SK-N-DZ (cell line): ENCODE data around the gene C16orf87.

Experiments used
- DNase-seq: peaks from one replicate; pipeline ENCODE4 v3.0.0-alpha.2; 2015; ENCODE audit warnings: low spot score
- small RNA-seq, 2 experiments: library from RNA; depleted of rRNA; stranded (forward); fragments of <200 nt; gene quantifications; one replicate each; pipeline ENCODE3, GENCODE V24; 2014

Gene C16orf87

GRCh38 chr16:46757339-46758050, 73.5 kb downstream of the C16orf87 start:
- DNase-seq: peak; percentile 86

GRCh38 chr16:46756772-46757171, 74.2 kb downstream of the C16orf87 start:
- DNase-seq: no peak

GRCh38 chr16:46753015-46753414, 78.0 kb downstream of the C16orf87 start:
- no peak for DNase-seq

DNA sequence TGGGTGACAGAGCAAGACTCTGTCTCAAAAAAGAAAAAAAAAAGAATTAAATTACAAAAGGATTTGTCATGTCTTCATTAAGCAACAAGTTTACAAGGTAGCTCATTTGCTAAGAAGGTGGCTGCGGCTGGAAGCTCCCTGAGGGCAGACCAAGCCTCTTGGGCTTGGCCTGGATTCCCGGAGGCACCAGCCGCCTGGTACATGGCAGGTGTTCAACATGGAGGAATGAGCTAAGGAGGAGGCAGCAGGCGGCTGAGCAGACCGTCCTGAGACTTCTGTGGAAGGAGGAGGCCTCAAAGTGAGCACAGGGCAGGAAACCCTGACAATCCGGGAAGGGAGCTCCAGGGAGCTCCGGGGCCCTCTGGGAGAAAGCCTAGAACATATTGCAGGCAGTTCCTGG, 79.6 kb downstream of the C16orf87 start:
- DNase-seq: no peak

DNA sequence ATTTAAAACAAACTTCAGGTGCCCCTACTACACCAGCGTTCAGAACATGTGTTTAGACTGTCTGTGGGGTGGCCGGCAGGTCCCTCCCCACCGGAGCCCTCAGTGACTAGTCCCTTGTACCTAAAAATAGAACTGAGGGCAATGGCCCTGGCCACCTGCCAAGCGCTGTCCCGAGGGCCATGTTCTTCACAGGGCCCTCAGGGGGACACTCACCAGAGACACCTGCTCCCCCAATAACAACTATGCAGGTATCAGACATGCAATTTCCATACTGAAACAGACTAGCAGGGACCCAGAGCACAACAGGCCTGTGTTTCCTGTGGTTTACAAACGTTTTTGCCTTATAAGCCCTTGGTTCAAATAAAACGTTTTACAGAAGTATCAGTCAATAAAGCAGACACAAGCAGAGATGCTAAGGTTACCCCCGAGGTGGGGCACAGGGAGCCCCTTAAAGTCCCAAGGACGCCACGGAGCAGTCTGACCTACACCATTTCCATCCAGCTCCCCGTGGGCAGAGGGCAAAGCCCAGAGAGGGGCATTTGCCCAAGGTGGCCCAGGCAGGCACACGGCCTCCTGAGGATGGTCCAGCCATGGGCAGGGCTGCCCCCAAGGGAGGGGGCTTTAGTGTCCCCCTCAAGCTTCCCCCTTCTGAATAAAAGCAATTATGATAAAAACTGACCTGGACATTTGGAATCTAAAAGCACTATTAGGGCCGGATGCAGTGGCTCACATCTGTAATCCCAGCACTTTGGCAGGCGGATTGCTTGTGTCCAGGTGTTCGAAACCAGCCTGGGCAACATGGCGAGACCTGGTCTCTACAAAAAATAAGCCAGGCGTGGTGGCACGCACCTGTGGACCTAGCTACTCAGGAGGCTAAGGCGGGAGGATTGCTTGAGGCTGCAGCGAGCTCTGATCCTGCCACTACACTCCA, 81.9 kb downstream of the C16orf87 start:
- no peak for DNase-seq

- no peak for DNase-seq
Measured at GRCh38 chr16:46747777-46748651, 83.0 kb downstream of the C16orf87 start, which contains the start of gene MYLK3. TSS of gene MYLK3 (minus strand) at chr16:46748344. CDS start at chr16:46748193, 151 bp downstream.

GRCh38 chr16:46746821-46747776, 83.9 kb downstream of the C16orf87 start:
- DNase-seq: no peak

Small RNA genes lying within 50 kb of the gene (small RNA-seq; reads per million reads assigned to genes)
- 0 reads per million in 2 experiments for gene AC007225.2
